PFSK-1 (cell line): Measurements from ENCODE around the gene CEMIP.

Experiments
- POLR2AphosphoS5 ChIP-seq: IDR thresholded peaks from 2 replicates; pipeline ENCODE4 v1.6.1; 2012; ENCODE audit warnings: low read depth, mild to moderate bottlenecking, control low read depth, low read length, moderate library complexity
- SIN3A ChIP-seq: IDR thresholded peaks from 2 replicates; pipeline ENCODE4 v1.6.1; 2012; ENCODE audit warnings: mild to moderate bottlenecking, low read length, moderate library complexity, borderline replicate concordance; ENCODE audit not compliant: insufficient read depth
- TAF1 ChIP-seq: IDR thresholded peaks from 2 replicates; pipeline ENCODE4 v1.6.1; 2012; ENCODE audit warnings: low read length, control low read depth, borderline replicate concordance; ENCODE audit not compliant: insufficient read depth
- TF ChIP-seq, protein P1 (sequence below), 2 experiments: IDR thresholded peaks; 2 replicates each; pipeline versions ENCODE4 v1.6.1 to v1.8.0; 2011 to 2012; ENCODE audit warnings: low read depth in 2 of 2, low read length in 2 of 2, control low read depth in 1 of 2, inconsistent platforms in 1 of 2, mild to moderate bottlenecking in 1 of 2, moderate library complexity in 1 of 2; ENCODE audit not compliant: insufficient read depth in 1 of 2

- TF ChIP-seq TAF1 (no peak), SIN3A (no peak), POLR2AphosphoS5 (no peak)
- TF ChIP-seq, protein P1, sequence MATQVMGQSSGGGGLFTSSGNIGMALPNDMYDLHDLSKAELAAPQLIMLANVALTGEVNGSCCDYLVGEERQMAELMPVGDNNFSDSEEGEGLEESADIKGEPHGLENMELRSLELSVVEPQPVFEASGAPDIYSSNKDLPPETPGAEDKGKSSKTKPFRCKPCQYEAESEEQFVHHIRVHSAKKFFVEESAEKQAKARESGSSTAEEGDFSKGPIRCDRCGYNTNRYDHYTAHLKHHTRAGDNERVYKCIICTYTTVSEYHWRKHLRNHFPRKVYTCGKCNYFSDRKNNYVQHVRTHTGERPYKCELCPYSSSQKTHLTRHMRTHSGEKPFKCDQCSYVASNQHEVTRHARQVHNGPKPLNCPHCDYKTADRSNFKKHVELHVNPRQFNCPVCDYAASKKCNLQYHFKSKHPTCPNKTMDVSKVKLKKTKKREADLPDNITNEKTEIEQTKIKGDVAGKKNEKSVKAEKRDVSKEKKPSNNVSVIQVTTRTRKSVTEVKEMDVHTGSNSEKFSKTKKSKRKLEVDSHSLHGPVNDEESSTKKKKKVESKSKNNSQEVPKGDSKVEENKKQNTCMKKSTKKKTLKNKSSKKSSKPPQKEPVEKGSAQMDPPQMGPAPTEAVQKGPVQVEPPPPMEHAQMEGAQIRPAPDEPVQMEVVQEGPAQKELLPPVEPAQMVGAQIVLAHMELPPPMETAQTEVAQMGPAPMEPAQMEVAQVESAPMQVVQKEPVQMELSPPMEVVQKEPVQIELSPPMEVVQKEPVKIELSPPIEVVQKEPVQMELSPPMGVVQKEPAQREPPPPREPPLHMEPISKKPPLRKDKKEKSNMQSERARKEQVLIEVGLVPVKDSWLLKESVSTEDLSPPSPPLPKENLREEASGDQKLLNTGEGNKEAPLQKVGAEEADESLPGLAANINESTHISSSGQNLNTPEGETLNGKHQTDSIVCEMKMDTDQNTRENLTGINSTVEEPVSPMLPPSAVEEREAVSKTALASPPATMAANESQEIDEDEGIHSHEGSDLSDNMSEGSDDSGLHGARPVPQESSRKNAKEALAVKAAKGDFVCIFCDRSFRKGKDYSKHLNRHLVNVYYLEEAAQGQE (IDR thresholded peaks at IDR 0.05; ENCODE audit: insufficient read depth in 1 of 2, low read depth in 2 of 2, low read length in 2 of 2), result no peak
Observed at GRCh38 chr15:80864666-80865065, 85.5 kb downstream of the CEMIP start.
